HG03025 (cell line): ENCODE data around the gene PDPN.
"Not testable (repeated sequence)": the region's sequence is repeated elsewhere in the genome, so short reads cannot be mapped to it uniquely, and the experiment has no call there.

Experiments
- ATAC-seq: cut with Tn5 transposase; IDR thresholded peaks from one replicate; pipeline ENCODE4 v1.9.1; 2021; ENCODE audit warnings: mild to moderate bottlenecking, moderate library complexity; ENCODE audit not compliant: unreplicated experiment, low FRiP score

Gene PDPN

GRCh38 chr1:13583595-13583965 lies at the start of gene PDPN:
Gene PDPN (plus strand): TSS chr1:13583832. CDS start chr1:13584034, 202 bp downstream.
- ATAC-seq: no peak

- ATAC-seq: no peak
Observed at GRCh38 chr1:13535227-13535626, 48.4 kb upstream of the PDPN start.

- ATAC-seq: no peak
Observed at GRCh38 chr1:13536571-13536970, 47.1 kb upstream of the PDPN start.

GRCh38 chr1:13538832-13539231 lies 44.8 kb upstream of the PDPN start:
- ATAC-seq: no peak

DNA sequence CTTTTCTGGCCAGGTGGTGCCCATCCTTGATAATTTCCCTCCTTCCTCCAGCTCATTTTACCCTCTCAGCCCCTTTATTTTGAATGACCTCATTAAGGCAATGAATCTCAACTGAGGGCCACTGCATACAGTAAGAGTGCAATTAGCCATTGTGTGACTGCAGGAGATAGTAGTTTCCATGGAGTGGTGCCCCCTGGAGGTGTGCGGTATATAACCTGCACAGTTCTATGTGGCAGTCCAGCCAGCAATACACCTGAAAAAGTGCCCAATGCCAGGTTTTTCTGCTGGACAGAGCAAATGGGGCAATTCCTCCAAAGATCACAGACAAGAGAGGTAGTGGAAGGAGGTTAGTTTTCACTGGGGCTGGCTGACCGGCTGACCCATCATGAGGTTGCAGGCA lies 43.9 kb upstream of the PDPN start:
- ATAC-seq: no peak

- no peak for ATAC-seq
Observed at GRCh38 chr1:13540866-13541265, 42.8 kb upstream of the PDPN start.

DNA sequence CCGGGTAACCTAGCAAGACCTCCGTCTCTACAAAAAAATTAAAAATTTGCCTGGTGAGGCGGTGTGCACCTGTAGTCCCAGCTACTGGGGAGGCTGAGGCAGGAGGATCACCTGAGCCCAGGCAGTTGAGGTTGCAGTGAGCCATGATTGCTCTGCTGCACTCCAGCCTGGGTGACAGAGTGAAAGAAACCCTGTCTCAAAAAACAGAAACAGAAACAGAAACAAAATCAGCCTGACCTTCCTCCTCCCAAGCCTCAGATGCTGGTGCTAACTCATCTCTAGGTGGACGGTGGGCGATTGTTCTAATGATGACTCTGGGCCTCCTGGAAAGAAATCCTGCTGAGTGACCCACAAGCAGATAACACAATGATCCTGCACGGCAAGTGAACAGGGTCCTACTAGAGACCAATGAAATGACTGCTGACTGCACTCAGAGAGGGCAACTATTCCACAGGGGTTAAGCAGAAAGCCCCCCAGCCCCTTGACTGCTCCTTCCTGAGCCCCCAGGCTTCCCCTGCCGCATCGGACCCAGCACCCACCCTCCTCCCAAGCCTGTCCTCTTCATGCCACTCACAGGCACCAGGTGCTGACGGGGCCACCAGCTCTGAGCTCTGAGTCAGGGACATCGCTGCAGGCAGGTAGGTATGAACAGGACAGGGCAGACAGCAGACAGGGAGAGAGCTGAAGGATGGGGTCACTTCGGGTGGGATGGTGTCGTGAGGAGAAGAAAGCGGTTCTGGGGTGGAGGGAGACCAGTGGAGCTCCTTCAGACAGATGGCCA lies 42.0 kb upstream of the PDPN start:
- no peak for ATAC-seq

DNA sequence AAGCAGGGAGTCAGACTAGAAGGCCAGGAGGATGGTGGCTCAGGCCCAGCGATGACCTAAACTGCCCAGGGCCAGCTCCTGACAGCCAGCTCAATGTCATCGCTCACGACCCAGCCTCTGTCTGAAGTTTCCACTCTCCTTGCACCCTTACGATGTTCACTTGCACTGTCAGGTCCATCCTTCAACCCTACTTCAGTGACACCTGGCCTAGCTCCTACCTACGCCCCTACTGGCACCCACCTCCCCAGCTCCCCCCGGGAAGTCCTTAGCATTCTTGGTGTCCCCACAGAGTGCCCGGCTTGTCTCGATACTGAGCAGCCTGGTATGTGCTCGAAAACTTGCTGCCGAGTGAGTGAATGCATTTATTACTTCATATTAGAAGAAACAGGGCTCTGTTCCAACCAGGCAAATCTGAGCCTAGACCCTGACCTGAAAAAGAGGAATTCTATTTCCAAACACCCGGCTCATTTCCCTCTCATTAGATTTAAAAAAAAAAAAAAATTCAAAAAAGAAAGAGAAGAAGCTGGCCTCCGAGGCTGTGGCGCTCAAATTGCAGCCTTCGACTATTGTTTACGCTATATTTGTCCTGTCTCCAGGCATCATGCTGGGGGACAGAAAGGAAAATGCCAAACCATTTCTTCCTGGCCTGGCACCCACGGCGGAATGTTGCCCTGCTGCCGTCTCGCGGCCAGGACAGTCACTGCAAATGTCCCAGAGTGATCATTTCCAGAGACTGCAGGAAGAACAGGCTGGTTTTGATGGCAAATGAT lies 40.0 kb upstream of the PDPN start:
- no peak for ATAC-seq

DNA sequence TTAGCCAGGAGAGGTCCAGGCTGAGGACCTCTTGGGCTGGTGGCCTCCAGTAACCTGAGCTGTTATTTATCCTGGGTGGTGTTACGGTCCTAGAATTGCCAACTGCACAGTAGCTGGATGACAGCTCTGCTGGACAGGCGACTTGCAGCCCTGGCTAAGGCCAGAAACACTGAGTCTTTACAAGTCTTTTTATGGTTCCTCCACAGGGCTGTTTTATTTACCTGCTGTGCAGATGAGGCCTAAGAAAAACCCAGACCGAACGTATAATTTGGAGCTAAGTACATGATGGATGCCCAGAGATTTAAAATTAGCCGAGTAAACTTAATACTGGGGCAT lies 39.4 kb upstream of the PDPN start:
- no peak for ATAC-seq

DNA sequence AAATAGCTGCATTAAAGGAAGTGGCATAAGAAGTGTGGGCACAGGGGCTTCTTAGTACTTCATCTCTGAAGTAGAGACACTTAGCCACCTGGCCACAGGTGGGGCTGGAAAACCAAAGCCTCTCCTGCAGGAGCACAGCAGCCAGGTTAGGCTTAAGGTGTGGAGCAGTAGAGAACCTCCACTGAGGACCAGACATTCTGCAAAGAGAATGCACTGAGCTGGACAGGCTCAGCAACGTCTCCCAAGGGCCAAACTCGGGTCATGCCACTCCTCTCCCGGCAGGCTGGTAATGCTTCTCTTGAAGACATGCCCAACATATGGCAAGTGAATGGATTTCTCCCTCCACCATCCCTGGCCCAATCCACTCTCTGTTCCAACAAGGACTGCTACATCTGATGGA lies 36.8 kb upstream of the PDPN start:
- no peak for ATAC-seq

DNA sequence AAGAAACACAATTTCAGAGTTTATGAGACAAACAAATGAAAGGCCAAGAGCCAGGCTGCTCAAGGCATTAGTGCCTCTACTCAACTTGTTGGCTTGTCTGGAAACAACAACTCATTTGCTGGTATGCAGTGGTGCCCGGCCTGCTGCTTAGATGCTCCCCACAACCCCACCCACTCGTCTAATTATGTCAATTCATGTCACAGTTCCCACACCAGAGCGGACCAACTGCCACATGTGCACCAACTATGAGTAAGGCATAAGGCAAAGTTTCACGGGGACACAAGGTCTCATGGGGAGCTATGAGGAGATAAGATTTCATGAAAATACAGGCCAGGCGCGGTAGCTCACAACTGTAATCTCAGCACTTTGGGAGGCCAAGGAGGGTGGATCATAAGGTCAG lies 35.4 kb upstream of the PDPN start:
- ATAC-seq: no peak

- ATAC-seq: no peak
Observed at GRCh38 chr1:13549021-13549420, 34.6 kb upstream of the PDPN start.

- ATAC-seq: no peak
Observed at GRCh38 chr1:13549521-13549920, 34.1 kb upstream of the PDPN start.

GRCh38 chr1:13550663-13551062 lies 33.0 kb upstream of the PDPN start:
- no peak for ATAC-seq

- ATAC-seq: no peak
Observed at GRCh38 chr1:13554798-13555197, 28.8 kb upstream of the PDPN start.

GRCh38 chr1:13556224-13556764 lies 27.3 kb upstream of the PDPN start:
- no peak for ATAC-seq

- ATAC-seq: no peak
Observed at GRCh38 chr1:13560541-13560940, 23.1 kb upstream of the PDPN start.

DNA sequence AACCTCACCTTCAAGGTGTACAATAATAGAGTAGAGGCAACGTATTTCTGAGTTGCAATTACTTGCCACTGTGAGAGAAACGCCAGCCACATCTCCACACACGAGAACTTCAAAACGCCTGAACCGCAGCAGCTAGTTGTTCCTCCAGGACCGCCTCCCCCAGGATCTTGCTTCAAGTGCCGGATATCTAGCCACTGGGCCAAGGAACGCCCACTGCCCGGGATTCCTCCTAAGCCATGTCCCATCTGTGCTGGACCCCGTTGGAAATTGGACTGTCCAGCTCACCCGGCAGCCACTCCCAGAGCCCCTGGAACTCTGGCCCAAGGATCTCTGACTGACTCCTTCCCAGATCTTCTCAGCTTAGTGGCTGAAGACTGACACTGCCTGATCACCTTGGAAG lies 20.7 kb upstream of the PDPN start:
- ATAC-seq: not testable (repeated sequence)

DNA sequence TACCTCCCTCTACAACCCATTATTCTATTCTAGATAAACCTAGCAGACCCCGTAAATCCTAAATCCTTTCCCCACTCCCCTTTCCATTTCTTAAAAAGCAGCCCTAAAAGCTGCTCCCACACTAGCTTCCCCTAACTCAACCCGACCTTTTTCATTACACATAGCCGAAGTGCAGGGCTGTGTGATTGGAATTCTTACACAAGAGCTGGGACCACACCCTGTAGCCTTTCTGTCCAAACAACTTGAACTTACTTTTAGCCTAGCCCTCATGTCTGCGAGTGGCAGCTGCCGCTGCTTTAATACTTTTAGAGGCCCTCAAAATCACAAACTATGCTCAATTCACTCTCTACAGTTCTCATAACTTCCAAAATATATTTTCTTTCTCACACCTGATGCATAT lies 19.6 kb upstream of the PDPN start:
- ATAC-seq: no peak

DNA sequence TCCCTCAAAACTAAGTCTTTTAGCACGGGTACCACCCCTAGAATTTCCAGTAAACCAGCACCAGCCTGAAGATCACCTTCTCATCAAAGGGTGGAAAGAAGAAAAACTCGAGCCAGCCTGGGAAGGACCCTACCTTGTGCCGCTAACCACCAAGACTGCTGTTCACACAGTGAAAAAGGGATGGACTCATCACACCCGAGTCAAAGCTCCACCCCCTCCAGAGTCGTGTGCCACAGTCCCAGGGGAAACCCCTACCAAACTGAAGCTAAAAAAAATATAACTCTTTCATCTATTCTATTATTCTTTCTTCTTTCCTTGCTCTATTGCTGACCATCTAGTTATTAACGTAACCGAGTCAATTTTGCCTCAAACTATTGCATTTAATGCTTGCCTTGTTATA lies 13.2 kb upstream of the PDPN start:
- not testable (repeated sequence) for ATAC-seq

- ATAC-seq: no peak
Observed at GRCh38 chr1:13570924-13571323, 12.7 kb upstream of the PDPN start.

DNA sequence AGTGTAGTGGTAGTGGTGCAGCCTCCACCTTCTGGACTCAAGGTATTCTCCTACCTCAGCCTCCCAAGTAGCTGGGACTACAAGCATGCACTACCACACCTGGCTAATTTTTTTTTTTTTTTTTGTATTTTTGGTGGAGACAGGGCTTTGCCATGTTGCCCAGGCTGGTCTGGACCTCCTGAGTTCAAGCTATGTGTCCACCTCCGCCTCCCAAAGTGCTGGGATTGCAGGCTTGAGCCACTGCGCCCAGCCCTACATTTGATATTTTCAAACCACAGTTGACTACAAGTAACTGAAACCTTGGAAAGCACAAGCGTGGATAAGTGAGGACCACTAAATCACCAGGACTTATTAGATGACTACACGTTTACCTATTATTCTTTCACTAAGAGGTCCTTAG lies 10.0 kb upstream of the PDPN start:
- no peak for ATAC-seq
